HCT116 (cell line): ENCODE results near the gene RSPH6A. TPM values are rescaled to one million over a fixed set of nuclear protein-coding genes. Genes with fewer than 3 reads are reported as not detected.

Experiments used
- ATAC-seq: fragments of 200-7000 bp; cut with Tn5 transposase; 2 replicates; pipeline ENCODE4 v1.9.1; 2020; ENCODE audit warnings: mild to moderate bottlenecking, moderate library complexity
- BruUV-seq: library from RNA; stranded (reverse); fragments of 400-500 nt; replicated peaks from 2 replicates; lab custom pipeline; 2021; lab: Mats Ljungman, UMichigan
- CTCF ChIA-PET: fragments of 300-600 bp; sonication (Branson Sonifier 250); formaldehyde crosslinking; loops from one replicate; lab custom pipeline; 2021; ENCODE audit warnings: antibody characterized with exemption; lab: Charles Lee
- POLR2A ChIA-PET: fragments of 300-600, 350-600 bp; sonication (Branson Sonifier 250); formaldehyde crosslinking; loops from one replicate; lab custom pipeline; 2021; ENCODE audit warnings: antibody characterized with exemption; lab: Charles Lee
- RAD21 ChIA-PET, 2 experiments: fragments of 300-600 bp; sonication (Branson Sonifier 250); formaldehyde crosslinking; loops; one replicate each; lab custom pipeline; 2023; ENCODE audit warnings: low total read pairs in 2 of 2; ENCODE audit not compliant: uncharacterized antibody in 2 of 2, unreplicated experiment in 2 of 2, low non-redundant PET in 1 of 2; lab: Charles Lee
- DNase-seq: peaks from one replicate; pipeline ENCODE4 v3.0.0-alpha.2; 2010; ENCODE audit warnings: low read depth, low spot score
- H2AFZ ChIP-seq: fragments of 200-600 bp; shearing (Covaris generic), sonication (generic); 2 replicates; pipeline ENCODE4 v1.6.1; 2017; ENCODE audit warnings: low read depth, mixed run types, mixed read lengths, antibody characterized with exemption, low read length; ENCODE audit not compliant: poor library complexity, severe bottlenecking
- H3K27ac ChIP-seq: 2 replicates; pipeline ENCODE4 v1.5.1; 2012; ENCODE audit warnings: low read depth, low read length
- H3K27me3 ChIP-seq: fragments of 200-600 bp; sonication (generic); 2 replicates; pipeline ENCODE4 v1.6.1; 2016; ENCODE audit warnings: mixed run types, low read length, mixed read lengths; ENCODE audit not compliant: insufficient read depth
- H3K36me3 ChIP-seq, 2 experiments: fragments of 200-500 bp in 1 of 2; fragments of 200-600 bp in 1 of 2; sonication (Bioruptor generic) in 1 of 2; sonication (generic) in 1 of 2; 2 replicates each; pipeline versions ENCODE4 v1.5.1 to v1.6.1; 2014 to 2016; ENCODE audit warnings: low read length in 2 of 2, inconsistent platforms in 1 of 2, mixed read lengths in 1 of 2, mixed run types in 1 of 2; ENCODE audit not compliant: insufficient read depth in 2 of 2, control insufficient read depth in 1 of 2
- H3K4me1 ChIP-seq, 2 experiments: fragments of 200-600 bp in 1 of 2; sonication (generic) in 1 of 2; 2 replicates each; pipeline versions ENCODE4 v1.5.1 to v1.6.1; 2012 to 2017; ENCODE audit warnings: low read length in 2 of 2, inconsistent platforms in 1 of 2, mild to moderate bottlenecking in 1 of 2, mixed read lengths in 1 of 2, mixed run types in 1 of 2, moderate library complexity in 1 of 2; ENCODE audit not compliant: insufficient read depth in 2 of 2, control insufficient read depth in 1 of 2
- H3K4me2 ChIP-seq: fragments of 200-600 bp; sonication (generic); 2 replicates; pipeline ENCODE4 v1.6.1; 2017; ENCODE audit warnings: mixed run types, low read length, mixed read lengths
- H3K4me3 ChIP-seq, 2 experiments: fragments of 200-600 bp in 1 of 2; sonication (generic) in 1 of 2; replicated peaks in 1 of 2; 2 replicates each; pipeline ENCODE4 v1.5.1; 2011 to 2016; ENCODE audit warnings: low read length in 2 of 2, control low read depth in 1 of 2, low read depth in 1 of 2, mild to moderate bottlenecking in 1 of 2, mixed read lengths in 1 of 2, mixed run types in 1 of 2
- H3K79me2 ChIP-seq: fragments of 200-600 bp; sonication (generic); 2 replicates; pipeline ENCODE4 v1.6.1; 2017; ENCODE audit warnings: mild to moderate bottlenecking, mixed run types, low read length, moderate library complexity, mixed read lengths; ENCODE audit not compliant: insufficient read depth
- H3K9ac ChIP-seq: fragments of 200-600 bp; sonication (generic); 2 replicates; pipeline ENCODE4 v1.6.1; 2016; ENCODE audit warnings: low read length, mixed read lengths
- H3K9me2 ChIP-seq: fragments of 200-600 bp; sonication (generic), shearing (Covaris generic); 2 replicates; pipeline ENCODE4 v1.6.1; 2017; ENCODE audit warnings: mixed run types, mild to moderate bottlenecking, moderate library complexity; ENCODE audit not compliant: insufficient read depth
- H3K9me3 ChIP-seq, 2 experiments: fragments of 200-500 bp in 1 of 2; fragments of 200-600 bp in 1 of 2; sonication (Bioruptor generic) in 1 of 2; sonication (generic) in 1 of 2; 2 replicates each; pipeline ENCODE4 v1.6.1; 2014 to 2017; ENCODE audit warnings: low read length in 2 of 2, mixed read lengths in 2 of 2, inconsistent platforms in 1 of 2, low read depth in 1 of 2, mild to moderate bottlenecking in 1 of 2, mixed run types in 1 of 2, moderate library complexity in 1 of 2; ENCODE audit not compliant: control insufficient read depth in 1 of 2, insufficient read depth in 1 of 2
- H4K20me1 ChIP-seq: fragments of 200-600 bp; sonication (generic), shearing (Covaris generic); 2 replicates; pipeline ENCODE4 v1.6.1; 2017; ENCODE audit warnings: mixed run types, mild to moderate bottlenecking, moderate library complexity; ENCODE audit not compliant: insufficient read depth
- CEBPB ChIP-seq: IDR thresholded peaks from 2 replicates; pipeline ENCODE4 v1.6.1; 2012; ENCODE audit warnings: low read depth
- ELF1 ChIP-seq: IDR thresholded peaks from 2 replicates; pipeline ENCODE4 v1.6.1; 2012; ENCODE audit warnings: low read depth, borderline replicate concordance
- FOSL1 ChIP-seq: IDR thresholded peaks from 2 replicates; pipeline ENCODE4 v1.6.1; 2012; ENCODE audit warnings: low read depth
- POLR2A ChIP-seq: IDR thresholded peaks from 2 replicates; pipeline ENCODE4 v1.7.0; 2011; ENCODE audit warnings: borderline replicate concordance; ENCODE audit not compliant: insufficient read depth, insufficient read length; ENCODE audit errors: extremely low read depth
- SIN3A ChIP-seq: IDR thresholded peaks from 2 replicates; pipeline ENCODE4 v1.6.1; 2012; ENCODE audit warnings: low read depth
- ZFX ChIP-seq: fragments of 450-650 bp; IDR thresholded peaks from 2 replicates; pipeline ENCODE4 v1.6.1; 2017
- intact Hi-C: fragments of 100-400 bp; cut with micrococcal nuclease; formaldehyde crosslinking; loops from 2 replicates; pipeline ENCODE4 v1.10.0; 2022
- total RNA-seq: library from RNA; stranded (reverse); gene quantifications from one replicate; pipeline ENCODE4 v1.2.1, GENCODE V29; 2021; ENCODE audit not compliant: unreplicated experiment
- TF ChIP-seq, protein P1 (sequence below): IDR thresholded peaks from 2 replicates; pipeline ENCODE4 v1.6.1; 2012
- TF ChIP-seq, protein P2 (sequence below): IDR thresholded peaks from 2 replicates; pipeline ENCODE4 v1.6.1; 2012; ENCODE audit warnings: low read depth

Gene RSPH6A
- total RNA-seq, 1 experiment from 2014 or later, result 0.57 TPM

DNA sequence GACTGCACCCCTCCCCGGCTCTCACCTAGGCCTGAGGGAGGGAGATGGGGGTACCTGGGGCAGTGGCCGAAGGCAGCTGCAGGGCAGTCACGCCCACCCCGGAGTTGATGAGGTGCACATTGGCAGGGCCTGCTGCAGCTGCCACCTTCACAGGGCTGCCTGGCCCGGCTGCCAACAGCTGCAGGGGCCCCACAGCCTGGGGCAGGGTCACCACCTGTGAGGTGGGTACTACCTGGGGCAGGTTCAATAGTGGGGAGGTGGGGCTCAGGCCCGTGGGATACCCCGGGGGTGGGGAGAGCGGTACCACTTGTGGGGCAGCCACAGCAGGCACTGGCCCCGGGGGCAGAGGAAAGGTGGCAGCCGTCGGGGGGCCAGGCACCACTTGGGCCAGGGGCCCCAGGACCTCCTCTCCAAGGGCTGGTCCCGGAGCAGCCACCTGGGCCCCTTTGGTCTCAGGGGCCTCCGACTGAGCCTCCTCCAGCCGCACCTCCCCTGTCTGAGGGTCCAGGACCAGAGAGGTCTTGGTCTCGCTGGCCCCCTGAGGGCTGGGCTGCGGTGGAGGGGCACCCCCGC is 48.7 kb downstream of the RSPH6A start:
- Histone ChIP-seq H3K4me1 (peaks cover 14 to 47% of the 10 kb centered on the region in 2 experiments), H3K9ac (0 out of 2 replicates have a peak overlapping the region, but pooled peaks have one; percentile 84), H3K9me3 (no peaks in the 10 kb centered on the region), H3K36me3 (no peaks in the 10 kb centered on the region), H4K20me1 (no peaks in the 10 kb centered on the region), H3K79me2 (no peaks in the 10 kb centered on the region), H3K27ac (peak overlapping the region; percentile 98), H3K4me3 (no peak overlapping the region; a peak in 1 of 4 replicates), H3K4me2 (peak overlapping the region; percentile 92), H3K27me3 (no peaks in the 10 kb centered on the region), H3K9me2 (no peaks in the 10 kb centered on the region), H2AFZ (no peak overlapping the region)
- no peak for DNase-seq
- TF ChIP-seq, protein P1, sequence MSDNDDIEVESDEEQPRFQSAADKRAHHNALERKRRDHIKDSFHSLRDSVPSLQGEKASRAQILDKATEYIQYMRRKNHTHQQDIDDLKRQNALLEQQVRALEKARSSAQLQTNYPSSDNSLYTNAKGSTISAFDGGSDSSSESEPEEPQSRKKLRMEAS, result no peak
- TF ChIP-seq CEBPB, result no peak
- TF ChIP-seq, protein P2, sequence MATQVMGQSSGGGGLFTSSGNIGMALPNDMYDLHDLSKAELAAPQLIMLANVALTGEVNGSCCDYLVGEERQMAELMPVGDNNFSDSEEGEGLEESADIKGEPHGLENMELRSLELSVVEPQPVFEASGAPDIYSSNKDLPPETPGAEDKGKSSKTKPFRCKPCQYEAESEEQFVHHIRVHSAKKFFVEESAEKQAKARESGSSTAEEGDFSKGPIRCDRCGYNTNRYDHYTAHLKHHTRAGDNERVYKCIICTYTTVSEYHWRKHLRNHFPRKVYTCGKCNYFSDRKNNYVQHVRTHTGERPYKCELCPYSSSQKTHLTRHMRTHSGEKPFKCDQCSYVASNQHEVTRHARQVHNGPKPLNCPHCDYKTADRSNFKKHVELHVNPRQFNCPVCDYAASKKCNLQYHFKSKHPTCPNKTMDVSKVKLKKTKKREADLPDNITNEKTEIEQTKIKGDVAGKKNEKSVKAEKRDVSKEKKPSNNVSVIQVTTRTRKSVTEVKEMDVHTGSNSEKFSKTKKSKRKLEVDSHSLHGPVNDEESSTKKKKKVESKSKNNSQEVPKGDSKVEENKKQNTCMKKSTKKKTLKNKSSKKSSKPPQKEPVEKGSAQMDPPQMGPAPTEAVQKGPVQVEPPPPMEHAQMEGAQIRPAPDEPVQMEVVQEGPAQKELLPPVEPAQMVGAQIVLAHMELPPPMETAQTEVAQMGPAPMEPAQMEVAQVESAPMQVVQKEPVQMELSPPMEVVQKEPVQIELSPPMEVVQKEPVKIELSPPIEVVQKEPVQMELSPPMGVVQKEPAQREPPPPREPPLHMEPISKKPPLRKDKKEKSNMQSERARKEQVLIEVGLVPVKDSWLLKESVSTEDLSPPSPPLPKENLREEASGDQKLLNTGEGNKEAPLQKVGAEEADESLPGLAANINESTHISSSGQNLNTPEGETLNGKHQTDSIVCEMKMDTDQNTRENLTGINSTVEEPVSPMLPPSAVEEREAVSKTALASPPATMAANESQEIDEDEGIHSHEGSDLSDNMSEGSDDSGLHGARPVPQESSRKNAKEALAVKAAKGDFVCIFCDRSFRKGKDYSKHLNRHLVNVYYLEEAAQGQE, result no peak
- no peak for TF ChIP-seq ELF1
- no peak for TF ChIP-seq SIN3A
- no peak for TF ChIP-seq FOSL1
- no peak for TF ChIP-seq POLR2A
- no peak for TF ChIP-seq ZFX
- BruUV-seq, result no TSS peak
- ATAC-seq, result no peak
- intact Hi-C loops, result no loop called here
- RAD21 ChIA-PET, result interaction anchor here in 1 of 2 experiments (0.5 kb wide), 1 partner anchor 13 kb away, joined by 3 read pairs; no protein-coding TSS in a partner anchor
- POLR2A ChIA-PET, result no interaction called here
- CTCF ChIA-PET, result no interaction called here
